ENCODE measurements around the gene ZMAT5.
A peak's percentile ranks its signal among the peaks of the same experiment; 100 is the strongest.

Gene ZMAT5

DNA sequence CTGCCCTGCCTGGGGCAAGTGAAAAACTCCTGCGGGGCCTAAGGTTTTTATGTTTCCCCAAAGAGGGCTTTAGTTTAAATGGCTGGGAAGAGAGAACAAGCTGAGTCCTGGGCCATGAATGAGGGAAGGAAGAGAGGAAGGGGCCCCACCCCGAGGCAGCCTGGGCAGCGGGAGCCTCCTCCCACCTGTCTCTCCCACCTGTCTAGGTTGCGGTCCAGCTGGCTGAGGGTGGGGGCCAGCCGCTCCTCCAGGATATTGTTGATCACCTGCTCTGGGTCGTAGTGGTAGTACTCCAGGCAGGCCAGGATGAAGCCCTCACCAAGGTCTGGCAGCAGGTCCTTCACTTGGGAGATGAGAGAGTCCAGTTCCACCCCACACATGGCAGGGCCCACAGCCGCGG is 35.0 kb upstream of the ZMAT5 start:
- no peak overlapping the region for H3K4me3 ChIP-seq (ENCODE audit: low read length)
- H3K4me1 ChIP-seq (ENCODE audit: control insufficient read depth, insufficient read depth, low read length) = peaks cover 24% of the 10 kb centered on the region
- H3K9me3 ChIP-seq (replicated peaks; ENCODE audit: low read length) = no peaks in the 10 kb centered on the region
- no peak overlapping the region for H3K4me2 ChIP-seq (ENCODE audit: low read length)
- peaks cover 68% of the 10 kb centered on the region for H3K36me3 ChIP-seq (ENCODE audit: insufficient read depth, low read length)
- no peak overlapping the region for H3K9ac ChIP-seq (ENCODE audit: low read depth, low read length)
- no peaks in the 10 kb centered on the region for H3K27me3 ChIP-seq (ENCODE audit: control insufficient read depth, insufficient read depth, low read length)

DNA sequence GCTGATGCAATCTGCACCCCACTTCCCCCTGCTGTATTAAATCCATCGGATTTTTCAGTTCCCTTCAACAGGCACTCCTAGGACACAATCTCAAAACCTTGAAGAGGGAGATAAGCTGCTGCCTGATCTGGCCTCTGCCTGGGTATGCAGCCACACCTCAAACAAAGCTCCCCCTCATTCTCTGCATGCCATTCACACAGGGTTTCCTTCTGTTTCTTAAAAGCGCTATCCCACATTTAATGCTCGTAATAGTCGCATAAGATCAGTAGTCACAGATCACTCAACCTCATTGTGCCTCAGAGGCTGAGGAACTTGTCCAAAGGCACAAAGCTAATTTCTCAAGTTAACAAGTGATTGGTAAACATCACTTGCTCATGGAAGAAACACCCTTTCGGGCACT is 34.3 kb upstream of the ZMAT5 start:
- peaks cover 68% of the 10 kb centered on the region for H3K36me3 ChIP-seq (ENCODE audit: insufficient read depth, low read length)

GRCh38 chr22:29799217-29799680 is 32.4 kb upstream of the ZMAT5 start:
- Histone ChIP-seq H3K36me3 (ENCODE audit: insufficient read depth, low read length) (peaks cover 59% of the 10 kb centered on the region), H3K4me1 (ENCODE audit: control insufficient read depth, insufficient read depth, low read length) (peaks cover 24% of the 10 kb centered on the region), H3K27me3 (ENCODE audit: control insufficient read depth, insufficient read depth, low read length) (no peaks in the 10 kb centered on the region), H3K9ac (ENCODE audit: low read depth, low read length) (peak overlapping the region; percentile 65), H3K4me2 (ENCODE audit: low read length) (peak overlapping the region; percentile 67), H3K9me3 (replicated peaks; ENCODE audit: low read length) (no peaks in the 10 kb centered on the region), H3K4me3 (ENCODE audit: low read length) (peak overlapping the region; percentile 51)

More for the DNA sequence above, 34.3 kb upstream of the ZMAT5 start:
- H3K4me3 ChIP-seq (ENCODE audit: low read length) = no peak overlapping the region
- H3K4me1 ChIP-seq (ENCODE audit: control insufficient read depth, insufficient read depth, low read length) = peaks cover 24% of the 10 kb centered on the region
- H3K27me3 ChIP-seq (ENCODE audit: control insufficient read depth, insufficient read depth, low read length) = no peaks in the 10 kb centered on the region
- H3K4me2 ChIP-seq (ENCODE audit: low read length) = no peak overlapping the region
- no peaks in the 10 kb centered on the region for H3K9me3 ChIP-seq (replicated peaks; ENCODE audit: low read length)
- no peak overlapping the region for H3K9ac ChIP-seq (ENCODE audit: low read depth, low read length)

DNA sequence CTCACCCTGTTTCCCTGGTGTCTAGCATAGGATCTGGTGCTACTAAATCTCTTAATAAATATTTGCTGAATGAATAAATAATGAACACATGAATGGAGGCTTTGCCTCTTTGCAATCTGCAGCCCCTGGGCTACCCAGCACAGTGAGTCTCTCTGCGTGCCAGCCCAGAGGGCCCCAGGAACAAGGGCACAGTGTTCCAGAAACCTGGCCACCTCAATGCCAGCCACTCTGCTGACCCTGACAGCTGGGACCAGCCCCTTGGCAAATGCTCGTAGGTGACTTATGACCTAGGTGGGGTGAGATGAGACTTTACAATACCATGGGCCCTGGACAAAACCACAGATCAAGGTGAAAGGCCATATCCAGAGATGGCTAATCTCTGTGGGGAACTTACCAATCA is 32.0 kb upstream of the ZMAT5 start:
- Histone ChIP-seq H3K27me3 (ENCODE audit: control insufficient read depth, insufficient read depth, low read length) (no peaks in the 10 kb centered on the region), H3K4me2 (ENCODE audit: low read length) (peak overlapping the region; percentile 67), H3K9ac (ENCODE audit: low read depth, low read length) (peak overlapping the region; percentile 65), H3K4me1 (ENCODE audit: control insufficient read depth, insufficient read depth, low read length) (peaks cover 24% of the 10 kb centered on the region), H3K9me3 (replicated peaks; ENCODE audit: low read length) (no peaks in the 10 kb centered on the region), H3K4me3 (ENCODE audit: low read length) (peak overlapping the region; percentile 51), H3K36me3 (ENCODE audit: insufficient read depth, low read length) (peaks cover 54% of the 10 kb centered on the region)

GRCh38 chr22:29798318-29798717 is 31.5 kb upstream of the ZMAT5 start:
- H3K4me3 ChIP-seq (ENCODE audit: low read length) = peak overlapping the region; percentile 51
- peak overlapping the region; percentile 65 for H3K9ac ChIP-seq (ENCODE audit: low read depth, low read length)
- peaks cover 24% of the 10 kb centered on the region for H3K4me1 ChIP-seq (ENCODE audit: control insufficient read depth, insufficient read depth, low read length)
- H3K27me3 ChIP-seq (ENCODE audit: control insufficient read depth, insufficient read depth, low read length) = no peaks in the 10 kb centered on the region
- H3K4me2 ChIP-seq (ENCODE audit: low read length) = peak overlapping the region; percentile 67
- H3K36me3 ChIP-seq (ENCODE audit: insufficient read depth, low read length) = peaks cover 54% of the 10 kb centered on the region
- no peaks in the 10 kb centered on the region for H3K9me3 ChIP-seq (replicated peaks; ENCODE audit: low read length)

DNA sequence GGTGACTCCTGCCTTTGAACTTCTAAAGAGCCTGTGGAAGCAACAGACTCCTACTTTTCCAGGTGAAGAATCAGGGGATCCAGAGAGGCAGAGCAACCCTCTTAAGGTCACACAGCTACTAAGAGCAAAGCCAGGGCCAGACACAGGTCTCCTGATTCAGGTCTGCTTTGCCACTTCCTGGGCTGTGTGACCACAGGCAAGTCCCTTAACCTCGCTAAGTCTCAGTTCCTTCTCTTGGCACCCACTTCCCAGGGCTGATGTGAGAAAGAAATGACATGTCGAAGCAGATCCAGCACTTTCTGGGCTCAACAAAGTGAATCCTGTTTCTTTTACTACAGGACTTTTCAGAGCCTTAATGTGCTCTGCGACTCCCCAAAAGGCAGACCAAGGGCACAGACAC is 30.5 kb upstream of the ZMAT5 start:
- Histone ChIP-seq H3K4me2 (ENCODE audit: low read length) (no peak overlapping the region), H3K9me3 (replicated peaks; ENCODE audit: low read length) (no peaks in the 10 kb centered on the region), H3K27me3 (ENCODE audit: control insufficient read depth, insufficient read depth, low read length) (no peaks in the 10 kb centered on the region), H3K4me1 (ENCODE audit: control insufficient read depth, insufficient read depth, low read length) (peaks cover 24% of the 10 kb centered on the region), H3K9ac (ENCODE audit: low read depth, low read length) (no peak overlapping the region), H3K36me3 (ENCODE audit: insufficient read depth, low read length) (peaks cover 63% of the 10 kb centered on the region), H3K4me3 (ENCODE audit: low read length) (no peak overlapping the region)

GRCh38 chr22:29795663-29796062 is 28.9 kb upstream of the ZMAT5 start:
- H3K36me3 ChIP-seq (ENCODE audit: insufficient read depth, low read length) = peaks cover 59% of the 10 kb centered on the region
- H3K27me3 ChIP-seq (ENCODE audit: control insufficient read depth, insufficient read depth, low read length) = no peaks in the 10 kb centered on the region
- no peaks in the 10 kb centered on the region for H3K9me3 ChIP-seq (replicated peaks; ENCODE audit: low read length)
- H3K9ac ChIP-seq (ENCODE audit: low read depth, low read length) = no peak overlapping the region
- H3K4me1 ChIP-seq (ENCODE audit: control insufficient read depth, insufficient read depth, low read length) = peaks cover 24% of the 10 kb centered on the region
- no peak overlapping the region for H3K4me2 ChIP-seq (ENCODE audit: low read length)
- H3K4me3 ChIP-seq (ENCODE audit: low read length) = no peak overlapping the region

DNA sequence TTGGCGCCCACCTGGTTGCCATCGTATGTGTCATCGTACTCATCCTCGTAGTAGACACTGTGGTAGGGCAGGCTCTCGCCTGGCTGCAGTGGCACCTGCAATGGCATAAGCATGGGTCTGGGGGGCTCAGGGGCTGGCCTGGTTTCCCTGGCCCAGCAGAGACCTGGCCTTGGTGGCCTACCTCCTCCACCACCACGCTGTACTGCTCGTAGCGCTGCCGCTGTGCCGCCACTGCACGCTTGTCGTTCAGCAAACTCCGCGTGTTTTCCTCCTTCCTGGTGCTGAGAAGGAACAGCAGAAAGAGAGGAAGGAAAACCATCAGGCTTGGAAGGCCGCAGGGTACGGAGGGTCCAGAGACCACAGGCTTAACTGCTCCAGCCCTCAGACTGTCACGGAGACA is 26.6 kb upstream of the ZMAT5 start:
- Histone ChIP-seq H3K9ac (ENCODE audit: low read depth, low read length) (no peak overlapping the region), H3K36me3 (ENCODE audit: insufficient read depth, low read length) (peaks cover 68% of the 10 kb centered on the region), H3K9me3 (replicated peaks; ENCODE audit: low read length) (no peaks in the 10 kb centered on the region)

GRCh38 chr22:29790061-29790460 is 23.3 kb upstream of the ZMAT5 start:
- Histone ChIP-seq H3K4me3 (ENCODE audit: low read length) (no peak overlapping the region), H3K9me3 (replicated peaks; ENCODE audit: low read length) (no peaks in the 10 kb centered on the region), H3K9ac (ENCODE audit: low read depth, low read length) (no peak overlapping the region), H3K27me3 (ENCODE audit: control insufficient read depth, insufficient read depth, low read length) (no peaks in the 10 kb centered on the region), H3K4me1 (ENCODE audit: control insufficient read depth, insufficient read depth, low read length) (peaks cover under 1% of the 10 kb centered on the region), H3K4me2 (ENCODE audit: low read length) (no peak overlapping the region), H3K36me3 (ENCODE audit: insufficient read depth, low read length) (peaks cover 69% of the 10 kb centered on the region)

More for the DNA sequence above, 26.6 kb upstream of the ZMAT5 start:
- Histone ChIP-seq H3K4me1 (ENCODE audit: control insufficient read depth, insufficient read depth, low read length) (peaks cover 6% of the 10 kb centered on the region), H3K4me3 (ENCODE audit: low read length) (no peak overlapping the region), H3K4me2 (ENCODE audit: low read length) (no peak overlapping the region), H3K27me3 (ENCODE audit: control insufficient read depth, insufficient read depth, low read length) (no peaks in the 10 kb centered on the region)

DNA sequence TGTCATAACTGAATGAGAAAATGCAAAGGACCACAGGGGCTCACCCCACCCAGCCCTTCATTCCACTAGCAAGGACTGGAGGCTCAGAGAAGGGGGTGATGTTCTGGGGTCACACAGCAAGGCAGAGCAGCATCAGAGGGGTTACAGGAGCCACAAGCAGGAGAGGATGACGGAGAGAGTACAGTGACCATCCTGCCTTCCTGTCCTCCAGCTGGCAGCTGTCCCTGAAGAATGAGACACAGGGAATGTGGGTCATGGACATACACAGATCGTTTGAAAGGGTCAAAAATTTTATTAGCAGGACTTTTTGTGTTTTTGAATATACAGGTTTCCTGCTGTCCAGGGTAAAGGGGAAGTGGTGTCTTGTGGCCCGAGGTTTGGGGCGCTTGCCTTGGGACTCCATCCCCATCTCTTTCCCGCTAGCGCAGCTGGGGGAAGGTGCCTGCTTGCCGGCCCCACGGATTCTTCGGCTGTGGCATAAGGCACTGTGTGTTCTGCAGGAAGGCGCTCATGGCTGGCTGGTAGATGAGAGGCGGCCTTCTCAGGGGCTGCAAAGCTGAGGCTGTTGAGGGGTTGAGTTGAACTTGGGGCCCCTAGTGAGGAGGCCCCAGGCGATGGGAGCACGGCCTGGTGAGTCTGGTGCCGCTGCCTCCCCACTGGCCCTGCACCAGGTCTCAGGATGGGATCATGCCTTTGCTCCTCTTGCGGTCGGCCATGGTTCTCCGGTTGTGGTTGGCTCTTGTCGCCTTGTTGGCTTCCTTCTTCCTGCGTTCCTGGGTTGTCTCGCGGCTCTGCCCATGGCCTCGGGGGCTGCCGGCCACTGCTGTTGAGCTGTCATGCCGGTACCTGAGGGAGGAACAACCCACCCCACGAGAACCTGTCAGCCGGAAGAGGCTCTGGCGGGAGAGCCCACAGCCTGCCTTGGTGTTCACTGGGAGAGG is 21.8 kb upstream of the ZMAT5 start:
- Histone ChIP-seq H3K4me3 (ENCODE audit: low read length) (no peak overlapping the region), H3K36me3 (ENCODE audit: insufficient read depth, low read length) (peaks cover 61% of the 10 kb centered on the region), H3K27me3 (ENCODE audit: control insufficient read depth, insufficient read depth, low read length) (no peaks in the 10 kb centered on the region), H3K4me1 (ENCODE audit: control insufficient read depth, insufficient read depth, low read length) (peaks cover 10% of the 10 kb centered on the region), H3K9ac (ENCODE audit: low read depth, low read length) (no peak overlapping the region), H3K9me3 (replicated peaks; ENCODE audit: low read length) (no peaks in the 10 kb centered on the region), H3K4me2 (ENCODE audit: low read length) (no peak overlapping the region)

- peaks cover 10% of the 10 kb centered on the region for H3K4me1 ChIP-seq (ENCODE audit: control insufficient read depth, insufficient read depth, low read length)
- no peaks in the 10 kb centered on the region for H3K27me3 ChIP-seq (ENCODE audit: control insufficient read depth, insufficient read depth, low read length)
- H3K9ac ChIP-seq (ENCODE audit: low read depth, low read length) = no peak overlapping the region
- no peak overlapping the region for H3K4me3 ChIP-seq (ENCODE audit: low read length)
- H3K4me2 ChIP-seq (ENCODE audit: low read length) = no peak overlapping the region
- no peaks in the 10 kb centered on the region for H3K9me3 ChIP-seq (replicated peaks; ENCODE audit: low read length)
- H3K36me3 ChIP-seq (ENCODE audit: insufficient read depth, low read length) = peaks cover 51% of the 10 kb centered on the region
Observed at GRCh38 chr22:29787371-29787980, 20.7 kb upstream of the ZMAT5 start.
